Muscle layer of colon (tissue), 2 donors: Measurements from ENCODE around the gene TMEM190.
A peak's percentile ranks its signal among the peaks of the same experiment; 100 is the strongest.

ENCODE experiments used
- H3K27ac ChIP-seq: one replicate; pipeline ENCODE4 v1.7.0; 2013; ENCODE audit warnings: low read depth, mild to moderate bottlenecking, low read length, moderate library complexity
- H3K27me3 ChIP-seq, 2 donors: one replicate each; pipeline ENCODE4 v1.7.0; 2013; ENCODE audit warnings: low read length in 2 of 2, mild to moderate bottlenecking in 2 of 2; ENCODE audit not compliant: insufficient read depth in 2 of 2, control insufficient read depth in 1 of 2
- H3K36me3 ChIP-seq: one replicate; pipeline ENCODE4 v1.7.0; 2013; ENCODE audit warnings: mild to moderate bottlenecking, low read length; ENCODE audit not compliant: insufficient read depth
- H3K4me1 ChIP-seq: one replicate; pipeline ENCODE4 v1.7.0; 2013; ENCODE audit warnings: mild to moderate bottlenecking, low read length; ENCODE audit not compliant: insufficient read depth
- H3K4me3 ChIP-seq, 2 donors: one replicate each; pipeline ENCODE4 v1.7.0; 2013; ENCODE audit warnings: low read length in 2 of 2, low read depth in 1 of 2, mild to moderate bottlenecking in 1 of 2, moderate library complexity in 1 of 2
- H3K9ac ChIP-seq: one replicate; pipeline ENCODE4 v1.7.0; 2013; ENCODE audit warnings: low read length
- H3K9me3 ChIP-seq: one replicate; pipeline ENCODE4 v1.7.0; 2013; ENCODE audit warnings: mild to moderate bottlenecking, low read length
- donor health status: abdominal sarcoma.
- donor health status: Adenocarcinoma of cecum.

TMEM190 gene

DNA sequence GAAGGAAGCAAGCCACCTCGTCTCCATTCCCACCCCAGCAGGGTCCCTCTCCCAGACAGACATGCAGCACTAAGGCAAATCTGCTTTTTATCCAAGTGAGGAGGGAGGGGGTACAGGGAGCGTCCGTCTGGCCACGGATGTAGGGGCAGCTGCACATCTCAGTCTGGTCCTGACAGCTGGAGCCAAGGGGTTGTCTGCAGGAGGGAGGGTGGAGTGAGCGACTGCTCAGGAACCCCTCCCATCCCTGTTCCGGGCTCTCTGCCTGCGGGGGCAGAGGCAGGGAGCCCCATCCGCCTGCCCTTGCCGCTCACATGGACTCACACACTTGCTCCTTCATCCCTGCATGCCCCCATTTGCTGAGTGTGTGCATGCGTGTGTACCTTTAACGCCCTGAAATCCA, 2.5 kb downstream of the TMEM190 start:
- peaks cover 6% of the 10 kb centered on the region for H3K4me1 ChIP-seq
- no peaks in the 10 kb centered on the region for H3K36me3 ChIP-seq
- H3K9me3 ChIP-seq: no peaks in the 10 kb centered on the region
- no peak overlapping the region for H3K27ac ChIP-seq
- H3K9ac ChIP-seq: no peak overlapping the region
- peaks cover 16 to 39% of the 10 kb centered on the region in 2 donors for H3K27me3 ChIP-seq
- no peak overlapping the region for H3K4me3 ChIP-seq

DNA sequence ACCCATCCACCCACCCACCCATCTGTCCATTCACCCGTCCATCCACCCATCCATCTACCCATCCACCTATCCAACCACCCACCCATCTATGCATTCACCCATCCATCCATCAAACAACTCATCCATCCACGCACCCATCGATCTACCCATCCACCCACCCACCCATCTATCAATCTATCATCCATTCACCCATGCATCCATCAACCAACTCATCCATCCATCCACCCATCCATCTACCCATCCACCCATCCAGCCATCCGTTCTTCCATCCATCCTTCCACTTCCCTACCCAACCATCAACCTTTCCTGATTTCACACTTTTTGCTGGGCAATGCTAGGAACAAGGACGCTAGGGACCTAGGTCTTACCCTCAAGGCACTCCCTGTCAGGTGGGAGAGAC, 5.4 kb downstream of the TMEM190 start:
- Histone ChIP-seq H3K4me3 (no peak overlapping the region), H3K27ac (no peak overlapping the region)

DNA sequence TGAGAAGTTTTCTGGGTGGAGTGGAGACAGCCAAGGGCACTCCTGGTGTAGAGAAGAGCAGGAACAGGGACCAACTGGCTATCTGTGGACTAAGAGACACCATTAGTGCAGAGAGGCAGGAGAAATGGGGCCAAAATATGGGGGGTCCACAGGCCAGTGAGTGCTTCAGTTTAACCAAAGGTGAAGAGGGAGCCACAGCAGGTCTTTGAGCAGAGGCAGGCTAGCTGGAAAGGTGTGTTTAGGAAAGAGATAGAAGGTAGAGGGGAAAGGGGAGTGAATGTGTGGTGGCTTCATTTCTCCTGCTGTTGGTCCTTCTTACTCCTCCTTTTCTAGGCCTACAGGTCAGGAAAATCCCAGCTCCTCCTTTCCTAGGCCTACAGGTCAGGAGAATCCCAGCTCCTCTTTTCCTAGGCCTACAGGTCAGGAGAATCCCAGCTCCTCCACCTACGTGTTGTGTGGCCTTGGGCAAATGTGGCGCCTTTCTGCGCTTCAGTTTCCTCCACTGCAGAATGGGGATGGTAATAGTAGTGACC, 6.0 kb downstream of the TMEM190 start:
- Histone ChIP-seq H3K4me3 (no peak overlapping the region), H3K36me3 (peaks cover 11% of the 10 kb centered on the region), H3K27ac (no peak overlapping the region), H3K9me3 (no peaks in the 10 kb centered on the region), H3K27me3 (peaks cover 0 to 5% of the 10 kb centered on the region in 2 donors), H3K4me1 (peaks cover 26% of the 10 kb centered on the region), H3K9ac (no peak overlapping the region)

More for the DNA sequence above, 5.4 kb downstream of the TMEM190 start:
- H3K4me1 ChIP-seq: peaks cover 21% of the 10 kb centered on the region
- peaks cover 5% of the 10 kb centered on the region for H3K36me3 ChIP-seq
- H3K9me3 ChIP-seq: no peaks in the 10 kb centered on the region
- peaks cover 0 to 10% of the 10 kb centered on the region in 2 donors for H3K27me3 ChIP-seq
- no peak overlapping the region for H3K9ac ChIP-seq

DNA sequence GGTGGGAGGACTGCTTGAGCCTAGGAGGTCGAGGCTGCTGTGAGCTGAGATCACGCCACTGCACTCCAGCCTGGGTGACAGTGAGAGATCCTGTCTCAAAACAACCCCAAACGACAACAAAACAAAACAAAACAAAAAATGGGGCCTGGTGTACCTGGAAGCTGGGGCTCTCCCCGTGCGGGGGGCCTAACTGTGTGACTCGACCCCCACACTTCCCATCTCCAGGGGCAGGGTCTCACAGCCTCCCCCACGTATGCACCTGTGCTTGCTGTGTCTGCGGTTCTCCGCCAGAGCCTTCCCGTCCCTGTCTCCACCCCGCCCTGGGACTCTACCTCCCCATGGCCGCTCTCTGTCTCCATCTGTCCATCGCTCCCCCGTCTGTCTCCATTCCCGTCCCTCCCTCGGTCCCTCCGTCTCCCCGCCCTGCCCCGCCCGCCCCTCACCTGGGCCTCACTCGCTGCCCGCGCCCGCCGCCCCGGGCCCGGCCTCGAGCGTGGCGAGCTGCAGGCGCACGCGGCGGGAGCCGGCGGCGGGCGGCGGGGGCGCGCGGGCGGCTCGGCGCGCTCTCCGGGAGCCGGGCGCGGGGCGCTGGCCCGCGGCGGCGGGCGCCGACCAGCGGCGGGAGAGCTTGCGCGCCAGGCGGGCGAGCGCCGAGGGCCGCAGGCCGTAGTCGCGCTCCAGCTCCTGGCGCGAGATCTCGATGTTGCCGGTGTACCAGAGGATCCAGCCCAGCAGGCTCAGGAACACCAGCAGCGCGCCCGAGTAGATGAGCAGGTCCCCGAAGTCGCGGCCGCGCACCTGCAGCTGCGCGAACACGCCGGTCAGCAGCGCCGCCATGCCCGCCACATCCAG, 6.9 kb downstream of the TMEM190 start:
- no peaks in the 10 kb centered on the region for H3K27me3 ChIP-seq
- H3K4me3 ChIP-seq: peak overlapping the region in 1 of 2 donors; percentile 45
- no peaks in the 10 kb centered on the region for H3K9me3 ChIP-seq
- no peak overlapping the region for H3K9ac ChIP-seq
- H3K4me1 ChIP-seq: peaks cover 35% of the 10 kb centered on the region
- no peak overlapping the region for H3K27ac ChIP-seq
- H3K36me3 ChIP-seq: peaks cover 20% of the 10 kb centered on the region

DNA sequence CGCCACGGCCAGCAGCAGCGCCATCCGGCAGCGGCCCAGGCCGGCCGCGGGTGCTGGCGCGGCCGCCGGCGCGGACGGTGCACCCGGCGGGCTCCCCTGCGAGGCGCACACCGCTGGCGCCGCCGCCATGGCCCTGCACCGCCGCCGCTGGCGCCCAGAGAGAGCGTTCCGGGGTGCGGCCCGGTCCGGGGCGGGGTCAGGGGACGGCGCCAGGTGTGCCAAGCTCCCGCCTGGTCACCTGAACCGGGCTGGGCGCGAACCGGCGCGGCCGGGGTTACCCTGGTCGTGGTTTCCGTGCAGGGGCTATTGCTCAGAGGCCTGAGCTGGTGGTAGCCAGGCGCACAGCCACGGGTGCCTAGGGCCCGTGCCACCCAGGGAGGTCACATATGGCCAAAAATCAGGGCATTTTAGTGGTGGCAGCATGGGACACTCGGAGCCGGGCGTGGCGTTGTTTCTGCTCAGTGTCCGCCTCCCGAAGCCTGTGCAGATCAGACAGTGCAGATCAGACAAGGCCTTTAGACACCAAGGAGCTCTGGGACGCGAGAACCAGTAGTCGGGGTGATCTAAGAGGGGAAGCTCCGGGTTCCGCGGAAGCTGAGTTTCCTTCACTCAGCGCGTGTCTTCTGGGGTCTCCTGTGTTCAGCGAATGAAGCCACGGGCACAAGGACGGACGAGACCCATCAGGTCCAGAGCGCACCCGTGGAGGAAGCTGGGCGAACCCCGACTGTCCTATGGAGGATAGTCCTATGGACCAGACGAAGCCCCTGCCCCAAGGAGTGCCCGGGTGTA, 7.7 kb downstream of the TMEM190 start, which contains the start of gene TMEM238:
Gene TMEM238, minus strand, starts transcription at position 162 of the 789 bp plus-strand sequence. Its CDS starts 33 bp downstream, at position 129.
- Histone ChIP-seq H3K4me1 (peaks cover 38% of the 10 kb centered on the region), H3K9me3 (no peaks in the 10 kb centered on the region), H3K4me3 (peak within 1 kb of the TSS; percentile 30 to 69), H3K27ac (peak within 1 kb of the TSS; percentile 89), H3K27me3 (no peaks in the 10 kb centered on the region), H3K9ac (peak within 1 kb of the TSS; percentile 80), H3K36me3 (peaks cover 29% of the 10 kb centered on the region)

DNA sequence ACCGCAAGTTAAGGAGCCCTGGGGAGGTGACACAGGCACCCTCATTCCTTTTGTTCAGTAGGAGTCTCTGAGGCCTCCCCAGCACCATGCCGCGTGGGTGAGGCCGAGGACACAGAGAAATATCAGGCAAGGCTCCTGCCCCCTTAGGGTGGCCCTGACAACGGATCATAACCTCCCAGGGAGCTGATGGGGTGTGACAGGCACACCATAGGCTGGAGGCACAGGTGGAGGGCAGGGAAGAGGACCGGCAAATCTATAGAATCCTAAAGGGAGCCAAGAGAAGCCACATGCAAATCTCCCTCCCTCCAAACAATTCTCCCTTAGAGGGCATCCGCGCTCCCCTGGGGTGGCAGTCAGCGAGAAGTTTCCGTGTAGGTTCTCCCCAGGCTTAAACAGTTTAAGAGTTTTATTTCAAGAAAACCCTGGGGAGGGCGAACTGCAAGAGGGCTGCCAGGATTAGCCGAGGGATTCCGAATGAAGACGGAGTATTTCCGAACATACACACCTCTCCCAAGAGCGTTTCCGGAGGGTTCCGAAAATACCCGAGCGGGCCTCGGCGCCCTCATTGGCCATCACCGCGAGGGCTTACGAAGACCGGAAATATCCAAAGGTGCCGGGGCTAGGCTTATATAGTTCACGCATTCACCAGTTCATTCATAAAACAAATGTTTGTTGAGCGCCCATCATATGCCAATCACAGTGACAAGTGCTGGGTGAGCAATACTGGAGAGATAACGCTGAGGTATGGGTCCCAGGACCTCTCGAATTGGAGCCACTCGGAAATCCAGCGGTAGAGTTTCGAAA, 8.5 kb downstream of the TMEM190 start:
- peak overlapping the region; percentile 30 to 69 for H3K4me3 ChIP-seq
- H3K4me1 ChIP-seq: peaks cover 38% of the 10 kb centered on the region
- peak overlapping the region; percentile 89 for H3K27ac ChIP-seq
- peak overlapping the region; percentile 80 for H3K9ac ChIP-seq
- peaks cover 36% of the 10 kb centered on the region for H3K36me3 ChIP-seq
- no peaks in the 10 kb centered on the region for H3K9me3 ChIP-seq
- H3K27me3 ChIP-seq: no peaks in the 10 kb centered on the region

DNA sequence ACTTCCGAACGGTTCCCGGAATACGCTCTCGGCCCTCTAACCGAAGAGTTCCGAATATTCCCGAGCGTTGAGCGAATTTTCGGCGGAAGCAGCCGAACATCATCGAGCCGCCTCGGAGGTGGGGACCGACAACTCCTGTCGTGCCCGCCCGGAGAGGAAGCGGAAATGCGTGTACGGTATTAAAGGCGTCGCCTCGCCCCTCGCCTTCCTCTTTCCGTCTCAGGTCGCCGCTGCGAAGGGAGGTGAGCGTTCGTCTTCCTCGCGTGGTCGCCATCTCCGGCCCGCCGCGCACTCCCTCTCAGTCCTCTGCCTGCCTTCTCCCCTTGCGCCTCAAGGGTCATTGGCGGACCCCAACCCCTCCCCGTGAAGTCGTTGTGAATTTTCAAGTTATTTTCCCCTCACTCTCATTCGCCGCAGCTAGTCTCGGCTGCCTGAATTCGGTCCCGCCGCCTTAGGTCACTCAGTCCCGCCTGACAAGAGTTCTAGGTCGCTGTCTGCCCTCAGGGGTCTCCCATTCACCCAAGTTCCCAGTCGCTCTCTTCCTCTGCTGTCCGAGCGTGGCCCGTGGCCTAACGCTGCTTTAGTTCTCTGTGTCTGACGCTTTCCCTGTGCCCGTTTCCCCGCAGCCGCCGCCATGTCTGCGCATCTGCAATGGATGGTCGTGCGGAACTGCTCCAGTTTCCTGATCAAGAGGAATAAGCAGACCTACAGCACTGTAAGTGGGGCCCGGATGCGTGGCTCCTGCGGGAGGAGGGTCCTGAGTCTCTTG, 9.3 kb downstream of the TMEM190 start, which contains the start of gene RPL28:
Gene RPL28, plus strand, starts transcription at position 209 of the 769 bp plus-strand sequence. Its CDS starts 426 bp downstream, at position 635.
- Histone ChIP-seq H3K36me3 (peaks cover 44% of the 10 kb centered on the region), H3K9me3 (no peaks in the 10 kb centered on the region), H3K27me3 (no peaks in the 10 kb centered on the region), H3K4me1 (peaks cover 40% of the 10 kb centered on the region), H3K4me3 (peak within 1 kb of the TSS; percentile 45 to 69), H3K27ac (peak within 1 kb of the TSS; percentile 89), H3K9ac (peak within 1 kb of the TSS; percentile 91)

DNA sequence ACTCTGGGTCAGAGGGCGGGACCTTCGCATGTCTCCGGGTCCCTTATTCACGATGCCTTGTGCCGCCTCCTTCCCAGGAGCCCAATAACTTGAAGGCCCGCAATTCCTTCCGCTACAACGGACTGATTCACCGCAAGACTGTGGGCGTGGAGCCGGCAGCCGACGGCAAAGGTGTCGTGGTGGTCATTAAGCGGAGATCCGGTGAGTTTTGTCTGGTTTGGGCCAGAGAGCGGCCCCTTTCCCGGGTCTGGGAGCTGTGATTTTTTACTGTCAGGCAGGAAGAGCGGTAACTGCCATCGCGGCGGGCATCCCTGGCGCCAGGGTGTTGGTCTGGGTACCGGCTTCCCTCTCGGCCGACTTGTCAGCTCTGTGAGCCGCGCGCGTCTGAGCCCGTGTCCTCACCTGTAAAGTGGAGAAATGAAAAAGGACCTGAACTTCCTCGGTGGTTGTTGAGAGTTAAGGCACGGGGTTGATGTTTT, 9.9 kb downstream of the TMEM190 start:
- Histone ChIP-seq H3K9me3 (no peaks in the 10 kb centered on the region), H3K4me3 (peak overlapping the region; percentile 45 to 69), H3K4me1 (peaks cover 46% of the 10 kb centered on the region), H3K36me3 (peaks cover 50% of the 10 kb centered on the region), H3K9ac (peak overlapping the region; percentile 91), H3K27me3 (no peaks in the 10 kb centered on the region), H3K27ac (peak overlapping the region; percentile 83)

DNA sequence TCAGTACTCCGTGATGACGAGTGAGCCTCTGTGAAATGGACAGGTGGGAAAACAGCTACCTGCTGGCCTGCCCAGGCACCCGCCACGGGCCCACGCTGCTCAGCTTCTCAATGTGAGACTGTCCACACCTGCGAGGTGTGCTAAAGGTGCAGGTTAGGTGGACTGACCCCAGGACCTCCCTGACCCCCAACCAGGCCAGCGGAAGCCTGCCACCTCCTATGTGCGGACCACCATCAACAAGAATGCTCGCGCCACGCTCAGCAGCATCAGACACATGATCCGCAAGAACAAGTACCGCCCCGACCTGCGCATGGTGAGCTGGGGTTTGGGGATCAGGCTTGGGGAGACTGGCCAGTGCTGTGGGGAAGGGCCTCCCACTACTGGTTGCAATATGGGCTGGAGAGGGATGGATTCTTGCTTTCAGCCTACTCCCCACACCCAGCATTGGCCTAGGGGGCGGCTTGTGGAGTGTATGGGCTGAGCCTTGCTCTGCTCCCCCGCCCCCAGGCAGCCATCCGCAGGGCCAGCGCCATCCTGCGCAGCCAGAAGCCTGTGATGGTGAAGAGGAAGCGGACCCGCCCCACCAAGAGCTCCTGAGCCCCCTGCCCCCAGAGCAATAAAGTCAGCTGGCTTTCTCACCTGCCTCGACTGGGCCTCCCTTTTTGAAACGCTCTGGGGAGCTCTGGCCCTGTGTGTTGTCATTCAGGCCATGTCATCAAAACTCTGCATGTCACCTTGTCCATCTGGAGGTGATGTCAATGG, 11.3 kb downstream of the TMEM190 start:
- Histone ChIP-seq H3K27ac (no peak overlapping the region), H3K36me3 (peaks cover 55% of the 10 kb centered on the region), H3K9me3 (no peaks in the 10 kb centered on the region), H3K4me3 (peak overlapping the region; percentile 45 to 69), H3K4me1 (peaks cover 46% of the 10 kb centered on the region), H3K27me3 (no peaks in the 10 kb centered on the region), H3K9ac (peak overlapping the region; percentile 91)
